SK-N-SH treated with all-trans-retinoic acid at 6 μM for 48 hours (cell line): ENCODE measurements around the gene INHBA.

Source experiments
- ARNTL ChIP-seq: fragments of 450-650 bp; formaldehyde crosslinking; IDR thresholded peaks from 2 replicates; pipeline ENCODE4 v1.5.0; 2020; ENCODE audit warnings: low read depth, mild to moderate bottlenecking, moderate library complexity, borderline replicate concordance
- CREB5 ChIP-seq: fragments of 250-450 bp; sonication (Bioruptor Pico); IDR thresholded peaks from 2 replicates; pipeline ENCODE4 v1.5.1; 2020; ENCODE audit warnings: low read depth, mild to moderate bottlenecking, moderate library complexity
- CSDC2 ChIP-seq: fragments of 250-450 bp; sonication (Bioruptor Pico); IDR thresholded peaks from 2 replicates; pipeline ENCODE4 v1.5.0; 2020; ENCODE audit warnings: mild to moderate bottlenecking, moderate library complexity
- CSRNP3 ChIP-seq: fragments of 250-450 bp; sonication (Bioruptor Pico); IDR thresholded peaks from 2 replicates; pipeline ENCODE4 v1.5.1; 2021; ENCODE audit warnings: mild to moderate bottlenecking, moderate library complexity
- ESRRG ChIP-seq: fragments of 250-450 bp; sonication (Bioruptor Pico); IDR thresholded peaks from 2 replicates; pipeline ENCODE4 v1.6.1; 2021; ENCODE audit warnings: mild to moderate bottlenecking
- GLIS3 ChIP-seq: fragments of 250-450 bp; sonication (Bioruptor Pico); IDR thresholded peaks from 2 replicates; pipeline ENCODE4 v1.5.0; 2020; ENCODE audit warnings: mild to moderate bottlenecking, moderate library complexity
- ISL1 ChIP-seq: fragments of 250-450 bp; sonication (Bioruptor Pico); IDR thresholded peaks from 2 replicates; pipeline ENCODE4 v2.1.2; 2022; ENCODE audit warnings: mild to moderate bottlenecking, moderate library complexity
- PATZ1 ChIP-seq: fragments of 250-450 bp; sonication (Bioruptor Pico); IDR thresholded peaks from 2 replicates; pipeline ENCODE4 v1.8.0; 2020; ENCODE audit warnings: mild to moderate bottlenecking, moderate library complexity, borderline replicate concordance
- RARB ChIP-seq: fragments of 250-450 bp; sonication (Bioruptor Pico); IDR thresholded peaks from 2 replicates; pipeline ENCODE4 v1.8.0; 2021; ENCODE audit warnings: mild to moderate bottlenecking, moderate library complexity
- SNAI2 ChIP-seq: fragments of 250-450 bp; sonication (Bioruptor Pico); IDR thresholded peaks from 2 replicates; pipeline ENCODE4 v1.5.0; 2020; ENCODE audit warnings: mild to moderate bottlenecking, moderate library complexity
- ZC3H10 ChIP-seq: fragments of 250-450 bp; sonication (Bioruptor Pico); IDR thresholded peaks from 2 replicates; pipeline ENCODE4 v1.5.1; 2021; ENCODE audit warnings: mild to moderate bottlenecking, moderate library complexity
- ZFP3 ChIP-seq: fragments of 250-450 bp; sonication (Bioruptor Pico); IDR thresholded peaks from 2 replicates; pipeline ENCODE4 v1.5.0; 2020; ENCODE audit warnings: mild to moderate bottlenecking, moderate library complexity
- ZFP30 ChIP-seq: fragments of 450-650 bp; formaldehyde crosslinking; IDR thresholded peaks from 2 replicates; pipeline ENCODE4 v1.5.0; 2022; ENCODE audit warnings: mild to moderate bottlenecking, moderate library complexity
- ZNF8 ChIP-seq: fragments of 450-650 bp; formaldehyde crosslinking; IDR thresholded peaks from 2 replicates; pipeline ENCODE4 v1.5.0; 2020; ENCODE audit warnings: mild to moderate bottlenecking, moderate library complexity

- no peak for TF ChIP-seq PATZ1 (CRISPR knock-in tag)
- no peak for TF ChIP-seq ZFP30 (CRISPR knock-in tag)
- TF ChIP-seq CSRNP3 (CRISPR knock-in tag), result no peak
- no peak for TF ChIP-seq ARNTL (CRISPR knock-in tag)
- TF ChIP-seq ISL1 (CRISPR knock-in tag), result no peak
- TF ChIP-seq RARB, result no peak
- no peak for TF ChIP-seq ZFP3 (CRISPR knock-in tag)
- TF ChIP-seq CSDC2 (CRISPR knock-in tag), result no peak
- TF ChIP-seq ZNF8 (CRISPR knock-in tag), result no peak
- TF ChIP-seq ESRRG, result no peak
- no peak for TF ChIP-seq ZC3H10 (CRISPR knock-in tag)
- TF ChIP-seq GLIS3, result no peak
- TF ChIP-seq CREB5, result no peak
- TF ChIP-seq SNAI2 (CRISPR knock-in tag), result no peak
Observed at GRCh38 chr7:41750661-41751540, 48.0 kb upstream of the INHBA start.
